ENCODE measurements around the gene PDCD4.

The PDCD4 gene

GRCh38 chr10:110842326-110842904 lies 29.3 kb upstream of the PDCD4 start:
- no peak for DNase-seq (ENCODE audit: low spot score)

GRCh38 chr10:110843031-110843430 lies 28.7 kb upstream of the PDCD4 start:
- DNase-seq (ENCODE audit: low spot score): no peak

DNA sequence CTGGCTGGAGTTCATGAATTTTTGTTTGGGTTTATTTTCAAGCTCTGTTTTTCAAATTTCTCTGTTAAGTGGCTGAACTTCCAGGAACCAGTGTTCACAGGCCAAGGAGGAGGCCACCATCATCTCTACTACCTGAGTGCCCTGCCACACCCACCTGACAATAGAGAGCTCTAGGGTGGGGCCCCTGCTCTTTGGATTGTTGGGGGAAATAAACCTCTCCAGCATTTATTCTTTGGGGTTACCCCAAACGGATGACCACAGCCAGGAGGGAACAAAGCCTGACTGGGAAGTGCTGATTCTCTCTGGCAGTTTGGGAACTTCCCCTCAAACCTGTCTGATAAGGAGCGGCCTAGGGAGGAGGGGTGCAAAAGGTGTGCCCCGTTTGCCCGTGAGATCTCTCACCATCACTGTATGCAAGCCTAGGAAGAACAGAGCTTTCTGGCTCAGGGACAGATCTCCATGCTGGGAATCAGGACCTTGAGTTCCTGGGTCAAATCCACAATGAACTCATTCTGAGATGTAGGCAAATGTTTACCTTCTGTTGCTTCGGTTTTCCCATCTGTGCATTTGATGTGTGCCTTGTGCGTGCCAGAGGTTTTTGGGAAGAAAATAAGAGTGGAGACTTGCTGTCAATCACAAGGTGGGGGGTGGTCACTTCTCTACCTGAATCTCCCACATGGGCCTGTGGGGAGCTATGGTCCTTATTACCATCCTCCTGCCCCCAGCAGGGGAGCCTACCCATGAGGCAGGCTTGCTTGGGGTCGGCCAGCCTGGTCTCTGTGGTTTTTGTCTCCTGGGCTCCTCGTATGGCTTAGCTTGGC lies 27.7 kb upstream of the PDCD4 start:
- DNase-seq (ENCODE audit: low spot score): no peak

DNA sequence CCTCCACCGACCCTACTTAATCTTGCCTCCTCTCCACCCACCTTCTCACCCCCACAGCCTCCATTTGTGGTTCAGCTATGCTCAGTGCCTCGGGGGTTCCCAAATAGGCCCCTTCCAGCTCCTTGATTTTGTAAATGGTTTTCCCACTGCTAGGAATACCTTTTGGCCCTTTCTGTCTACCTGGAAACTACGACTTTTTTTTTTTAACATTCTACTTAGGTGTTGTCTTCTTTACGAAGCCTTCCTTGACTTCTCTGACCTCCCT lies 27.2 kb upstream of the PDCD4 start:
- no peak for DNase-seq (ENCODE audit: low spot score)

DNA sequence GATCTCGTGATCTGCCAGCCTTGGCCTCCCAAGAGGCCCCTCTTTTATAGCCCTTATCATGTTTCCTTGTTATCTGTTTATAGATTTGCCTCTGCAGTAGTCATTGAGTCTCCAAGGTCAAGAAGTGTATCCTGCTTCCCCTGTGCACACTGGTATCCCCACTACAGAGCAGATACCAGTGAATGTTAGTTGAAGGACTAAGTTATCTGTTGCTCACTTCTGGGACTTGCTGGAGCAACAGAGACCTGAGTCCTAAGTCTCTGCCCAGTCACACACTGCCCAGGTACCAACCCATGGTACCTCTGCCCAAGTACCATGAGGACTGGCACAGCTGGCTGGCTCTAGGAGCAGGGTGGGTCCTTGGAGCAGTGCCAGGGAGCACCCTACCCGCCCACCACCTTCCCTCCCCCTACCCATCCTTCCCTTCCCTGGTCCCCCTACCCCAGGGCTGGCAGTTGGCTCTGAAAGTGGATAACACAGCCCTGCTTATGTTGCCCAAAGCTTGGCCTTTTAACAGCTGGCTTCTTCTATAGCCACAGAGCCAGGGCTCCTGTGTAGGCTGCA lies 26.5 kb upstream of the PDCD4 start:
- no peak for DNase-seq (ENCODE audit: low spot score)

DNA sequence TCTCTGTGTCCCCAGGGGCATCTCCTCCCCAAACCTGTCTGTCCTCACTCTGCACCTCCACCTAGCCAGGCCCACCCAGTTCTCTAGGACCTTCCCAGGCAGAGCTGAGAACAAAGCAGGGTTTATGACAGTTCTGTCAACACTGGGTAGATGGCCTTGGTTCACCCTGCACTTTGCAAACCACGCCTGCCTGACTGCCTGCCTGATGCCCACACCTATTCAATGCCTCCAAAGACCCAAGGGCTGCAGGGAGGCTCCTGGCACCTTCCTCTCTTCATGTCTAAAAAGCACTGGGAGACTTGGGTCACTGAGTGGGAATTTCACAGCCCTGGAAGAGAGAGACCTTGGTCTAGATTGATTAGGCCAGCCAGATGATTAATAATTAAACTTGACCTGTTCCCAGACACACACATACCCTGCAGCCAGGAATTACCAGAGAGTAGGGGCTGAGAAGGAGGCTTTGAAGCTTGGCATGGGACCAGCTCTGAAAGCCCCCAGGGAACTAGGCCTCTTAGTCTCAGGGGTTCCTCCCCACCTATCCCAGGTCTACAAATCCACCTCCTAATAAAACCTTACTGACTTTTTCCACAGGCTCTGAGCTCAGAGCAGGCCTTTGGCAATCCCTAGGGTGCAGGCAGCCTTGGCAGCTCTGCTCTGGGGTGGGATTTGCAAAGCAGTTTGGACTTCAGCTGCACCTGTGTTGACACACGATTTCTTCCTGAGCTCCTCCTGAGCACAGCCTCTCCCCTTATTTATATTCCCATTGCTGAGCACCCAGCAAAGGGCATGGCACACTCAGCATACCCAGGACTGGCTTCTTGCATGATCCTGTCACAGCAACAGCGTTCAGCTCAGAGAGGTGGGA lies 25.7 kb upstream of the PDCD4 start:
- DNase-seq (ENCODE audit: low spot score): peak; percentile 52

DNA sequence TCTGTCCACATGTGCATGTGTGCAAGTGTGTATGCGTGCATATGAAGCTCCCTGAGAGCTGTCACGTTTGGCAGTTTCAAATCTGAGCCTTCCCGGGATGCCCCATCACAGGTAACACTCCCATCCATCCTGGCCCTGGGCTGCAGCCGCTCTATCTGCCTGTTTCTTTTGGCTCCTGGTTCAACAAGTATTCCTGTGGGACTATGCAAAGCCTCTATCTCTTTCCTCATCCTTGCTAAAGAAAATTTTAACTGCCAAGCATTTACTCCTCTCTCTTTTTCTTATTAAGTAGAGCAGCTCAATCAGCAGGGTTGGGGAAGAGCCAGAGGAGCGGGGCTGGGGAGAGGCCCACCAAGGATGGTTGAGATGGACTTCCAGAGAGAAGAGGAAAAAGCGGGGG lies 24.4 kb upstream of the PDCD4 start:
- DNase-seq (ENCODE audit: low spot score): no peak

GRCh38 chr10:110848106-110848505 lies 23.6 kb upstream of the PDCD4 start:
- DNase-seq (ENCODE audit: low spot score): no peak

DNA sequence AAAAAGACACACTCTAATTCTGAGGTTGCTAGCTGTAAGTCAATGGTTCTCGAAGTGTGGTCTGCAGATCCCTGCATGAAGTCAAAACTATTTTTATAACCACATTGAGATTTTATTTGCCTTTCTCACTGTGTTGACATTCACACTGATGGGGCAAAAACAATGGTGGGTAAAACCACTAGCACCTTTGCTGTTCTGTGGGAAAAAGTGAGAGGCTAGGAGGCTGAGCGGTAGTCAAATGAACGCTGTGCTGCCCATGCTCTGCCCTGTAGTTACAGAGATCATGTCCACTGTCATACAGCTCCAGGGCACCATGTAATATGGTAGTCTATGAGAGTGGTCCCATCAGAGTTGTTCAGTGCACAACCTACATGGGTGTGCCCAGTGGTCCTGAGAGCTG lies 21.6 kb upstream of the PDCD4 start:
- DNase-seq (ENCODE audit: low spot score): no peak

- DNase-seq (ENCODE audit: low spot score): no peak
Observed at GRCh38 chr10:110851020-110851612, 20.6 kb upstream of the PDCD4 start.

- DNase-seq (ENCODE audit: low spot score): peak; percentile 48
Observed at GRCh38 chr10:110852255-110852896, 19.4 kb upstream of the PDCD4 start.

- DNase-seq (ENCODE audit: low spot score): no peak
Observed at GRCh38 chr10:110852947-110853346, 18.8 kb upstream of the PDCD4 start.

GRCh38 chr10:110853921-110854605 lies 17.7 kb upstream of the PDCD4 start:
- DNase-seq (ENCODE audit: low spot score): no peak

- DNase-seq (ENCODE audit: low spot score): peak; percentile 69
Observed at GRCh38 chr10:110857265-110858171, 14.2 kb upstream of the PDCD4 start.

GRCh38 chr10:110858297-110858934 lies 13.3 kb upstream of the PDCD4 start:
- DNase-seq (ENCODE audit: low spot score): peak; percentile 74

DNA sequence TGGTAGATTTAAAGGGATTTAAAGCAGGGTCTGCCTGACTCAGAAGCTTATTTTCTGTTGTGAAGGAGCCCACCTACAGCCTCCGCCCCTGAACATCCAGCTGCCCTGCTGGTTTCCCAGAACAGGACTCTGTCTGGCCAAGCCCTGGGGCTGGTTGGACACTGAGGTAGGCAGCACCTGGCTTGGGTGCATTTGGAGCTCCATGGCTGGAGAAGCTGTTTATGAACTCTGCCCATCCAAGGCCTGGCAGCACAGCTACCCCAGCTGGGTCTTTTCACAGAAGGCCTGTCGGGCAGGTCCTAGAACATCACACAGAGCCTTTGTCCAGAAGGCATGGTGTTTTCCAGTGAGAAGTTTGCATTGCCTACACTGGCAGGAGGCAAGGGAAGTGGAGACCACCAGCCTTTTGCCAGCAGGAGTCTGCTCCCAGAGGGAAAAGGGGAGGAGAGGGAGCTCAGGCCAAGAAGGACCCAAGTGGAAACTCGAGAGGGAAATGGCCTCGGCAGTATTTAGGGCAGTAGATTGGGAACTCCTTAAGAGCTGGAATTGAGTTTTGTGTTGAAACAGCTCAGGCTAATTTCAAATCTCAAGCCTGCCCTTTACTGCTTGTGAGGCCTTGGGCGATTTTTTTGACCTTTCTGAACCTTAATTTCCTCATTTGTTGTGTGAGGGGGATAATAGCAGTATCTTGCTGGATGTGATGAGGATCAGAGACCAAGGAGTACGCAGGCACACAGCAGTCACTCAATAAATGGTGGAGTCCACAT lies 12.3 kb upstream of the PDCD4 start:
- DNase-seq (ENCODE audit: low spot score): no peak

DNA sequence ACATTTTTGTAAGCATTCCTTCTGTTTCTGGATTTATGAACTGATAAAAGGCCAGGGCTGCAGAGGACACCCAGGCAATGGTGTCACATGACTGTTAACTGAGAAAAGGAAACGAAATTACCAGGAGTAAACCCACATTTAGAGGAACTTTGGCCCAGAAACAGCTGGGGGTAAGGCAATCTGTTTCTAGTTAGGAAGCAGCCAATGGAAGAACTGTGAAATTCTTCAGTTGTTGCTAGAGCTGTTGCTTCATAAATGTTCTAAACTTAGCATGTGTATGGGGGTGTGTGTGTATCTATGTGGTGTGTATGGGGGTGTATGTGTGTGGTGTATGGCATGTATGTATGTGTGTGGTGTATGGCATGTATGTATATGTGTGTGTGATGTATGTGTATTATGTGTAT lies 11.8 kb upstream of the PDCD4 start:
- no peak for DNase-seq (ENCODE audit: low spot score)

- no peak for DNase-seq (ENCODE audit: low spot score)
Observed at GRCh38 chr10:110860576-110861241, 11.0 kb upstream of the PDCD4 start.
